CD14-positive monocyte (primary cell): ENCODE results near the gene DENND5B. TPM values are rescaled to one million over a fixed set of nuclear protein-coding genes. Genes with fewer than 3 reads are reported as not detected.
"Not testable (repeated sequence)": the region's sequence is repeated elsewhere in the genome, so short reads cannot be mapped to it uniquely, and the experiment has no call there.

Experiments used
- DNase-seq, 3 donors: peaks; one replicate each; pipeline ENCODE4 v3.0.0-alpha.2; 2011 to 2022
- H2AFZ ChIP-seq: 2 replicates; pipeline ENCODE4 v1.6.0; 2012; ENCODE audit warnings: mild to moderate bottlenecking, low read depth, low read length, inconsistent platforms; ENCODE audit not compliant: insufficient read depth, poor library complexity, severe bottlenecking
- H3K27ac ChIP-seq, 2 donors: 1 replicate in 1 of 2; 2 replicates in 1 of 2; pipeline ENCODE4 v1.5.1; 2012 to 2013; ENCODE audit warnings: low read length in 2 of 2, control low read depth in 1 of 2, inconsistent platforms in 1 of 2, low read depth in 1 of 2, mild to moderate bottlenecking in 1 of 2
- H3K27me3 ChIP-seq, 2 donors: one replicate each; pipeline versions ENCODE4 v1.6.0 to v1.6.1; 2011 to 2013; ENCODE audit warnings: low read length in 2 of 2; ENCODE audit not compliant: control insufficient read depth in 2 of 2, insufficient read depth in 2 of 2
- H3K36me3 ChIP-seq, 2 donors: replicated peaks in 1 of 2; 1 replicate in 1 of 2; 2 replicates in 1 of 2; pipeline versions ENCODE4 v1.5.1 to v1.6.1; 2012 to 2013; ENCODE audit warnings: low read length in 2 of 2, control low read depth in 1 of 2, inconsistent platforms in 1 of 2, mild to moderate bottlenecking in 1 of 2; ENCODE audit not compliant: insufficient read depth in 2 of 2, control insufficient read depth in 1 of 2
- H3K4me1 ChIP-seq, 2 donors: 1 replicate in 1 of 2; 2 replicates in 1 of 2; pipeline versions ENCODE4 v1.5.1 to v1.6.1; 2012 to 2013; ENCODE audit warnings: low read length in 2 of 2, control low read depth in 1 of 2, inconsistent platforms in 1 of 2, mild to moderate bottlenecking in 1 of 2, moderate library complexity in 1 of 2; ENCODE audit not compliant: insufficient read depth in 2 of 2, control insufficient read depth in 1 of 2
- H3K4me2 ChIP-seq: replicated peaks from 2 replicates; pipeline ENCODE3; 2012; ENCODE audit warnings: low read length, moderate library complexity, mild to moderate bottlenecking; ENCODE audit not compliant: poor library complexity, severe bottlenecking; ENCODE audit errors: extremely low read depth
- H3K4me3 ChIP-seq, 3 experiments: fragments of 200-600 bp in 1 of 3; sonication (generic) in 1 of 3; replicated peaks in 1 of 3; 1 replicate in 2 of 3; 2 replicates in 1 of 3; pipeline ENCODE4 v1.5.1; 2011 to 2013; ENCODE audit warnings: low read length in 3 of 3, mild to moderate bottlenecking in 3 of 3, control low read depth in 2 of 3, low read depth in 2 of 3, inconsistent platforms in 1 of 3, moderate library complexity in 1 of 3
- H3K79me2 ChIP-seq: 2 replicates; pipeline ENCODE4 v1.6.0; 2012; ENCODE audit warnings: mild to moderate bottlenecking, control low read depth, inconsistent platforms, low read length, moderate library complexity; ENCODE audit not compliant: insufficient read depth
- H3K9ac ChIP-seq: 2 replicates; pipeline ENCODE4 v1.6.0; 2017; ENCODE audit warnings: low read length, mild to moderate bottlenecking; ENCODE audit not compliant: insufficient read depth, poor library complexity, severe bottlenecking
- H3K9me3 ChIP-seq, 2 donors: replicated peaks in 1 of 2; 1 replicate in 1 of 2; 2 replicates in 1 of 2; pipeline versions ENCODE4 v1.5.1 to v1.6.1; 2012 to 2013; ENCODE audit warnings: low read length in 2 of 2, control low read depth in 1 of 2; ENCODE audit not compliant: control insufficient read depth in 1 of 2, insufficient read depth in 1 of 2
- H4K20me1 ChIP-seq: 2 replicates; pipeline ENCODE4 v1.6.0; 2012; ENCODE audit warnings: mild to moderate bottlenecking, low read length, control low read depth, moderate library complexity; ENCODE audit not compliant: insufficient read depth
- H3K27ac Mint-ChIP-seq, 7 donors: one replicate each; pipeline ENCODE4 v1.8.0; 2020; ENCODE audit warnings: mild to moderate bottlenecking in 7 of 7, mixed read lengths in 7 of 7, moderate library complexity in 6 of 7, inconsistent platforms in 2 of 7
- H3K27me3 Mint-ChIP-seq, 3 donors: one replicate each; pipeline ENCODE4 v1.8.0; 2021 to 2022; ENCODE audit warnings: low read depth in 3 of 3, mild to moderate bottlenecking in 3 of 3, mixed read lengths in 3 of 3, moderate library complexity in 3 of 3, inconsistent platforms in 1 of 3
- H3K36me3 Mint-ChIP-seq, 2 donors: one replicate each; pipeline ENCODE4 v1.8.0; 2020; ENCODE audit warnings: mixed read lengths in 2 of 2, inconsistent platforms in 1 of 2, mild to moderate bottlenecking in 1 of 2
- H3K4me1 Mint-ChIP-seq: one replicate; pipeline ENCODE4 v1.8.0; 2020; ENCODE audit warnings: mild to moderate bottlenecking, mixed read lengths
- H3K4me3 Mint-ChIP-seq, 2 donors: one replicate each; pipeline ENCODE4 v1.8.0; 2020; ENCODE audit warnings: mild to moderate bottlenecking in 2 of 2, mixed read lengths in 2 of 2, moderate library complexity in 1 of 2
- H3K9me3 Mint-ChIP-seq, 7 donors: one replicate each; pipeline ENCODE4 v1.8.0; 2020 to 2022; ENCODE audit warnings: mixed read lengths in 7 of 7, mild to moderate bottlenecking in 6 of 7, moderate library complexity in 6 of 7, inconsistent platforms in 2 of 7
- CTCF ChIP-seq: fragments of 200-600 bp; IDR thresholded peaks from one replicate; pipeline ENCODE4 v1.8.0; 2022; ENCODE audit warnings: antibody characterized with exemption, mild to moderate bottlenecking
- WGBS: methylation state at CpG from one replicate; pipeline ENCODE4 v1.1.5; 2013; ENCODE audit warnings: missing lambda C conversion rate; ENCODE audit not compliant: insufficient coverage; 5-methylcytosine and 5-hydroxymethylcytosine counted together
- intact Hi-C, 2 donors: fragments of 100-400 bp; cut with micrococcal nuclease; formaldehyde crosslinking; loops; one replicate each; pipeline versions ENCODE4 v1.15.0 to v1.15.1; 2023
- polyA plus RNA-seq, 3 donors: library from polyadenylated mRNA; depleted of rRNA in 1 of 3; unstranded in 2 of 3; stranded (reverse) in 1 of 3; fragments of 300-500 nt in 2 of 3; fragments of >200 nt in 1 of 3; fragmentation: Illumina TruSeq in 2 of 3; gene quantifications; 1 replicate in 2 of 3; 2 replicates in 1 of 3; pipeline ENCODE4 v1.2.3, GENCODE V29; 2012 to 2021

Gene DENND5B
- polyA plus RNA-seq, 3 donors, result 0.23 to 0.36 (median 0.36) TPM

GRCh38 chr12:31403099-31403607, 187.8 kb downstream of the DENND5B start:
- peak; percentile 75 to 84 (median 84) for DNase-seq

GRCh38 chr12:31393004-31393550, 197.9 kb downstream of the DENND5B start:
- no peak overlapping the region for H3K4me3 Mint-ChIP-seq
- Histone ChIP-seq H3K27me3 (no peaks in the 10 kb centered on the region), H3K27ac (no peak overlapping the region), H3K79me2 (no peaks in the 10 kb centered on the region), H3K9me3 (no peaks in the 10 kb centered on the region), H2AFZ (no peak overlapping the region), H4K20me1 (no peaks in the 10 kb centered on the region), H3K36me3 (no peaks in the 10 kb centered on the region), H3K4me1 (no peaks in the 10 kb centered on the region), H3K4me2 (no peak overlapping the region), H3K9ac (no peak overlapping the region), H3K4me3 (no peak overlapping the region)
- H3K36me3 Mint-ChIP-seq, result no peaks in the 10 kb centered on the region
- H3K27me3 Mint-ChIP-seq, result no peaks in the 10 kb centered on the region
- no peak for DNase-seq
- no CpG with 5 or more reads among the region's 5 CpGs for WGBS
- no peak for TF ChIP-seq CTCF
- H3K4me1 Mint-ChIP-seq, result no peaks in the 10 kb centered on the region
- H3K9me3 Mint-ChIP-seq, result no peaks in the 10 kb centered on the region
- intact Hi-C loops, result no loop called here
- H3K27ac Mint-ChIP-seq, result no peak overlapping the region

More at GRCh38 chr12:31403099-31403607, 187.8 kb downstream of the DENND5B start:
- not testable (repeated sequence) for H3K27me3 ChIP-seq, H3K36me3 ChIP-seq, H3K27ac ChIP-seq, H3K9me3 Mint-ChIP-seq, H3K27me3 Mint-ChIP-seq, H3K4me3 ChIP-seq, H3K4me1 Mint-ChIP-seq, H3K9me3 ChIP-seq, H3K4me2 ChIP-seq, H3K36me3 Mint-ChIP-seq, H4K20me1 ChIP-seq, H3K27ac Mint-ChIP-seq, H3K79me2 ChIP-seq, H3K9ac ChIP-seq, H2AFZ ChIP-seq, H3K4me1 ChIP-seq
- H3K4me3 Mint-ChIP-seq, result peak overlapping the region; percentile 39 to 46
- WGBS, result 42% methylated on average over 2 of the region's 7 CpGs
- intact Hi-C loops, result loop anchor here (1.0 to 5.0 kb wide), 3 partner anchors 233 to 909 kb away; no protein-coding TSS in a partner anchor
- peak; percentile 88 for TF ChIP-seq CTCF
